ENCODE results near the gene BCLAF3. TPM values are rescaled to one million over a fixed set of nuclear protein-coding genes. Genes with fewer than 3 reads are reported as not detected.

The BCLAF3 gene
- total RNA-seq, 1 experiment from 2014 or later: 5.3 TPM

DNA sequence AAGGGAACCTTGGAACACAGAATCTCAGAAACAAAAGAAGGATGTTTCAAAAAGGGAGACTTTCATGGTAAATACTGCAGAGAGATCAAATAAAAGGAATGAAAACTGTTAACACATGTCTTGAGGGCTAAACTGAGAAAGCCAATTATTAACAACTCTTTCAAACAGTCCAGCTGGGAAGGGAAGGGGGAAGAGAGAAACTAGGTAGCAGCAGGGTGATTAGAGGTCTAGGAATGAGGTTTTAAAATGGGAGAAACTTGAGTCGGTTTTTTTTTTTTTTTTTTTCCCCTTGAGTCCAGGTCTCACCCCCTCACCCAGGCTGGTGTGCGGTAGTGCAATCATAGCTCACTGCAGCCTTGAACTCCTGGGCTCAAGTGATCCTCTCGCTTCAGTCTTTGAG, 4.3 kb downstream of the BCLAF3 start (continued):
- TF ChIP-seq, protein P1, sequence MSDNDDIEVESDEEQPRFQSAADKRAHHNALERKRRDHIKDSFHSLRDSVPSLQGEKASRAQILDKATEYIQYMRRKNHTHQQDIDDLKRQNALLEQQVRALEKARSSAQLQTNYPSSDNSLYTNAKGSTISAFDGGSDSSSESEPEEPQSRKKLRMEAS (IDR thresholded peaks at IDR 0.05): no peak

- H4K20me1 ChIP-seq (ENCODE audit: insufficient read depth): no peaks in the 10 kb centered on the region
- H3K27me3 ChIP-seq (ENCODE audit: insufficient read depth, low read length): no peaks in the 10 kb centered on the region
- H3K9ac ChIP-seq (ENCODE audit: low read length): no peak overlapping the region
- intact Hi-C loops (cut with micrococcal nuclease): no loop called here
- H3K4me3 ChIP-seq (replicated peaks in 1 of 2; ENCODE audit: low read depth in 1 of 2, low read length in 2 of 2): no peak overlapping the region
- no peak overlapping the region for H3K4me2 ChIP-seq (ENCODE audit: low read length)
- H3K79me2 ChIP-seq (ENCODE audit: insufficient read depth, low read length): no peaks in the 10 kb centered on the region
- CTCF ChIA-PET: no interaction called here
- RAD21 ChIA-PET (ENCODE audit: low non-redundant PET in 1 of 2, low total read pairs in 2 of 2, uncharacterized antibody in 2 of 2, unreplicated experiment in 2 of 2): no interaction called here
- H3K9me2 ChIP-seq (ENCODE audit: insufficient read depth): no peaks in the 10 kb centered on the region
- no peaks in the 10 kb centered on the region for H3K9me3 ChIP-seq (ENCODE audit: control insufficient read depth in 1 of 2, insufficient read depth in 1 of 2, low read depth in 1 of 2, low read length in 2 of 2)
- DNase-seq (ENCODE audit: low read depth, low spot score) (no peak), ATAC-seq (no peak)
- no peak overlapping the region for H2AFZ ChIP-seq (ENCODE audit: low read depth, low read length, poor library complexity, severe bottlenecking)
- POLR2A ChIA-PET: no interaction called here
- H3K4me1 ChIP-seq (ENCODE audit: control insufficient read depth in 1 of 2, insufficient read depth in 2 of 2, low read length in 2 of 2): no peaks in the 10 kb centered on the region
- no peak overlapping the region for H3K27ac ChIP-seq (ENCODE audit: low read depth, low read length)
- no TSS peak for BruUV-seq (replicated peaks)
- TF ChIP-seq EZH2 (IDR thresholded peaks at IDR 0.05) (no peak), CTCF (IDR thresholded peaks at IDR 0.05 in 2 of 3, conservative IDR thresholded peaks at IDR 0.05 in 1 of 3; ENCODE audit: borderline replicate concordance in 1 of 3, insufficient read depth in 1 of 3, low read depth in 2 of 3, low read length in 2 of 3) (no peak), ZFX (IDR thresholded peaks at IDR 0.05) (no peak), TCF7L2 (IDR thresholded peaks at IDR 0.05; ENCODE audit: borderline replicate concordance, extremely low read depth, insufficient read depth, insufficient read length) (no peak), JUND (IDR thresholded peaks at IDR 0.05) (no peak), FOSL1 (IDR thresholded peaks at IDR 0.05; ENCODE audit: low read depth) (no peak), EGR1 (IDR thresholded peaks at IDR 0.05; ENCODE audit: low read depth) (no peak), REST (IDR thresholded peaks at IDR 0.05; ENCODE audit: low read depth) (no peak), SIN3A (IDR thresholded peaks at IDR 0.05; ENCODE audit: low read depth) (no peak), RAD21 (IDR thresholded peaks at IDR 0.05; ENCODE audit: low read depth) (no peak), ELF1 (IDR thresholded peaks at IDR 0.05; ENCODE audit: borderline replicate concordance, low read depth) (no peak)
- no peaks in the 10 kb centered on the region for H3K36me3 ChIP-seq (ENCODE audit: control insufficient read depth in 1 of 2, insufficient read depth in 2 of 2, low read length in 2 of 2)
Measured at GRCh38 chrX:19981947-19982346, 8.9 kb downstream of the BCLAF3 start.
